ENCODE measurements around the gene RASSF3.
A peak's percentile ranks its signal among the peaks of the same experiment; 100 is the strongest.
"Not testable (repeated sequence)": the region's sequence is repeated elsewhere in the genome, so short reads cannot be mapped to it uniquely, and the experiment has no call there.

The RASSF3 gene

DNA sequence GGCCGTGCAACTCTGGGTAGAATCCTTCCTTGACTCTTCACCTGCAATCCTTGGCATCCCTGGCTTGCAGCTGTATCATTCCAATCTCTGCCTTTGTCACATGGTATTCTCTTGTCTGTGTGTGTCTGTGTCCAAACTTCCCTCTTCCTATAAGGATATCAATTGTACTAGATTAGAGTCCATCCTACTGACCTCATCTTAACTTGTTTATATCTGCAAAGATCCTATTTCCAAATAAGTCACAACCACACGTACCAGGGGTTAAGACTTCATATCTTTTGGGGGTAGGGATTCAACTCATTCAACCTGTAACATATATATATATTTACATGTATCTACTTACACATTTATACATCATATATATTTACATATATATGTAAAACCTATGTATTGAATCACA lies 29.6 kb upstream of the RASSF3 start:
- no peak for DNase-seq (ENCODE audit: low spot score in 2 of 2)
- Mint-ChIP-seq H3K4me3 (no peak overlapping the region), H3K27ac (ENCODE audit: low read depth) (no peak overlapping the region)

DNA sequence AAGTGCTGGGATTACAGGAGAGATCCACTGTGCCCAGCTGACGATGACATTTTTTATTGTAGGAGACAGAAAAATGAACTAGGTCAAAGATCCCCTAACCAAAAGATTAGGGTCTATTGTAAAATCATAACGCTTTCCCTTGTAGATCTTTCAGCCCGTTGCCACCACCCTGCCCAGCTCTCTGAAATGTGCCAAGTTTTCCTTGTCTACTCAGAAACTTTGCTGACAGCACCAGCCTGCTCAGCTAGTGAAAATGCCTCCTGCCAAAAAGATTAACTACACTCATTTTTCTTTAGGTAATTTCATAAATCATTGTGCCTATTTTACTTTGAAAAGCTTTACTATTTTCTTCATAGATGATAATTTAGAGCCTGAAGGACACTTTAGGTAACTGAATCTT lies 28.2 kb upstream of the RASSF3 start:
- H3K4me1 Mint-ChIP-seq = peaks cover 14% of the 10 kb centered on the region
- no peaks in the 10 kb centered on the region for H3K36me3 Mint-ChIP-seq (ENCODE audit: insufficient read depth)
- no peaks in the 10 kb centered on the region for H3K9me3 Mint-ChIP-seq
- no peak overlapping the region for H3K4me3 Mint-ChIP-seq
- no peak overlapping the region for H3K27ac Mint-ChIP-seq (ENCODE audit: low read depth)
- no peaks in the 10 kb centered on the region for H3K27me3 Mint-ChIP-seq
- DNase-seq (ENCODE audit: low spot score in 2 of 2) = no peak
- no peak for ATAC-seq (replicated peaks; ENCODE audit: extremely low read depth, poor library complexity, severe bottlenecking)

More for the DNA sequence above, 29.6 kb upstream of the RASSF3 start:
- H3K4me1 Mint-ChIP-seq = peaks cover 14% of the 10 kb centered on the region
- no peaks in the 10 kb centered on the region for H3K27me3 Mint-ChIP-seq
- no peaks in the 10 kb centered on the region for H3K36me3 Mint-ChIP-seq (ENCODE audit: insufficient read depth)
- H3K9me3 Mint-ChIP-seq = no peaks in the 10 kb centered on the region
- no peak for ATAC-seq (replicated peaks; ENCODE audit: extremely low read depth, poor library complexity, severe bottlenecking)

DNA sequence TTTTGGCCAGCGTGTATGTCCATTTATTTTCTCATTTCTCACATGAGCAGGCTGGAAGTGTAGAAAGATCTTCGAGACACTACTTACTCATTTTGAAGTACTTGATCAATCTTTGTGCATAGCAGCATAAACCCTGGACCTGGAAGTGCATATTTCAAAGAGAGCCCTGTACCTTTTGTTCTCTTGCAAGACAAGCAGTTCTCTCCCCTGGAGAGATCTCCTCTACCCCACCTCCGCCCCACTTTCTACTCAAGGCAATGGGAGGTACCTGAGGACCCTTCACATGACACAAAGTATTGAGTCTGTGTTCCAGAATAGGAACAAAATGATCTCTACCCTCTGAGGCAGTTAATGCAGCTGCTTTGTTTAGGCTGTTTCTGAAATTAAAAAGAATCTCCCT lies 27.4 kb upstream of the RASSF3 start:
- no peak overlapping the region for H3K27ac Mint-ChIP-seq (ENCODE audit: low read depth)
- DNase-seq (ENCODE audit: low spot score in 2 of 2) (no peak), ATAC-seq (replicated peaks; ENCODE audit: extremely low read depth, poor library complexity, severe bottlenecking) (no peak)
- no peaks in the 10 kb centered on the region for H3K9me3 Mint-ChIP-seq
- peaks cover 14% of the 10 kb centered on the region for H3K4me1 Mint-ChIP-seq
- no peaks in the 10 kb centered on the region for H3K27me3 Mint-ChIP-seq
- H3K36me3 Mint-ChIP-seq (ENCODE audit: insufficient read depth) = no peaks in the 10 kb centered on the region
- no peak overlapping the region for H3K4me3 Mint-ChIP-seq

DNA sequence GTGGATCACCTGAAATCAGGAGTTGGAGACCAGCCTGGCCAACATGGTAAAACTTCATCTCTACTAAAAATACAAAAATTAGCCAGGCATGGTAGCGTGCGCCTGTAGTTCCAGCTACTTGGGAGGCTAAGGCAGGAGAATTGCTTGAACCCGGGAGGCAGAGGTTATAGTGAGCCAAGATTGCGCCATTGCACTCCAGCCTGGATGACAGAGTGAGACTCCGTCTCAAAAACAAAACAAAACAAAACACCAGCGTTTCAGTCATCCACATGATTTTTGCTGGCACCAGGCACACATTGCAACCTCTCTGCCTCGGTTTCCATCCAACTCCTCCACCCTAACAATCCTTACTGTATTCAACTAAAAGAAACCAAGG lies 26.9 kb upstream of the RASSF3 start:
- not testable (repeated sequence) for ATAC-seq (replicated peaks; ENCODE audit: extremely low read depth, poor library complexity, severe bottlenecking); DNase-seq (ENCODE audit: low spot score in 2 of 2); H3K9me3 Mint-ChIP-seq; H3K27me3 Mint-ChIP-seq; H3K36me3 Mint-ChIP-seq (ENCODE audit: insufficient read depth)
- H3K27ac Mint-ChIP-seq (ENCODE audit: low read depth) = peak overlapping the region; percentile 8
- H3K4me1 Mint-ChIP-seq = peaks cover 14% of the 10 kb centered on the region
- peak overlapping the region; percentile 55 for H3K4me3 Mint-ChIP-seq

DNA sequence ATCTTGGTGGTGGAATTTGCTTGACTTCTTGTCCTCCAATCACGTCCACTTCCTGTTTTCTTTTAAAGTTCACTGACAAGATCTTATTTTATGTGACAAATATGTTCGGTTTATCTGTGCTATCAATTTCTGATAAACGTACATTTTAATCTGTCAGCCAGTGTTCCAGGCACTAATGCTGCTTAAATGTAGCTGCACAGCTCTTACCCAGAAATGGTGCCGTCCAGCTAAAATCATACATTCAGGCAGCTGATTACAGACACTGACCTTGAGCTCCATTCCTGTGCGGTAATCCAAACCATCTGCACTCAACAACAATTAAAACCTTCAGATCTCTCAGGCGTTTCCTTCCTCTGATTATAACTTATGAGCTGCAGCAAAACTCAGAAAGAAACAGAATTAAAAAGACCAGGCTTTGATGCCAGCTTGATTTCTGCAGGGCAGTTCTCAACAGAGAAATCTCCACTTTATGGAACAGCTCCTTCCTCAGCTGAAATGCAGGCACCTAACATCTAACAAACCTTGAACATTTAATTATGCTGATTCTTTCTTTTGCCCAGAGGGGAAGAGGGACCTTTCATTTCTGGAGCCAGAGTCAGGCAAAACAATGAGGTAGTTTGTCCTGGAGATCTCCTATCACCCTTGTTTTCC lies 26.4 kb upstream of the RASSF3 start:
- no peaks in the 10 kb centered on the region for H3K9me3 Mint-ChIP-seq
- H3K36me3 Mint-ChIP-seq (ENCODE audit: insufficient read depth) = no peaks in the 10 kb centered on the region
- peaks cover 14% of the 10 kb centered on the region for H3K4me1 Mint-ChIP-seq
- DNase-seq (ENCODE audit: low spot score in 2 of 2) (no peak), ATAC-seq (replicated peaks; ENCODE audit: extremely low read depth, poor library complexity, severe bottlenecking) (no peak)
- H3K27me3 Mint-ChIP-seq = no peaks in the 10 kb centered on the region
- peak overlapping the region; percentile 8 for H3K27ac Mint-ChIP-seq (ENCODE audit: low read depth)
- H3K4me3 Mint-ChIP-seq = peak overlapping the region; percentile 55

DNA sequence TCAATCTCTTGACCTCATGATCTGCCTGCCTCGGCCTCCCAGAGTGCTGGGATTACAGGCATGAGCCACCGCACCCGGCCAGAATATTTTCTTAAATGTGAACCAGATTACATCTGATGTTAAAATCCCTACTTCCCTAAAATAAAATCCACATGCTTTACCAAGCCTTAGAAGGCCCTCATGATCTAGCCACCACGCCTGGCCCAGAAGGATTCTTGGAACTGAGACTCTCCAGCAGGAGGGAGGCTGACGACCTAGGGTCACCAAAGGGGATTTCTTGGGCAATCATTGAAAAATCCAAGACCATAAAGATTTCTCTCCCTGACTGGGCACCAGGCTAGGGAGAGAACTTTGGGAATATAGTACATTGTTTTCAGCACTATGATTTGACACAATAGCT lies 25.2 kb upstream of the RASSF3 start:
- no peaks in the 10 kb centered on the region for H3K36me3 Mint-ChIP-seq (ENCODE audit: insufficient read depth)
- no peak for DNase-seq (ENCODE audit: low spot score in 2 of 2)
- H3K4me1 Mint-ChIP-seq = peaks cover 14% of the 10 kb centered on the region
- H3K27ac Mint-ChIP-seq (ENCODE audit: low read depth) = no peak overlapping the region
- H3K4me3 Mint-ChIP-seq = no peak overlapping the region
- no peaks in the 10 kb centered on the region for H3K27me3 Mint-ChIP-seq
- no peak for ATAC-seq (replicated peaks; ENCODE audit: extremely low read depth, poor library complexity, severe bottlenecking)
- no peaks in the 10 kb centered on the region for H3K9me3 Mint-ChIP-seq

DNA sequence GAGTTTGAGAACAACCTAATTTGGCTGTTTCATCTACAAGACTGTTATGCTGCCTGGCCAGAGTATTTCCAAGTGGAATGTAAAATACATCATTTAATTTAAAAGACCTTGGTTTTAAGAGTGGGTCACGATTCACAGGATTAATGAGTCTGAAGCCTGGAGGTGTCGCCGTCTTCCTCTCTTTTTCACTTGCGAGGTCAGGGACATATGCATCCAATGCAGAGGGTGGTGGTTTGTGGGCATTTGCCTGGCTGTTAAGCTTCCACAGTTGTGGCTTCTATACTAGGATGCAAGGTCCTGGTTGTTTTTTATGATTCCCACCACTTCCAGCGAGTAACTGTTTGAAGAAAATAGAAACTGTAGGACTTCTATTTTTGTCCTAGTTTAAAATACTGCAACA lies 22.8 kb upstream of the RASSF3 start:
- Mint-ChIP-seq H3K27me3 (no peaks in the 10 kb centered on the region), H3K36me3 (ENCODE audit: insufficient read depth) (no peaks in the 10 kb centered on the region), H3K4me1 (peaks cover 14% of the 10 kb centered on the region), H3K9me3 (no peaks in the 10 kb centered on the region), H3K27ac (ENCODE audit: low read depth) (no peak overlapping the region), H3K4me3 (no peak overlapping the region)
- DNase-seq (ENCODE audit: low spot score in 2 of 2) (no peak), ATAC-seq (replicated peaks; ENCODE audit: extremely low read depth, poor library complexity, severe bottlenecking) (no peak)

DNA sequence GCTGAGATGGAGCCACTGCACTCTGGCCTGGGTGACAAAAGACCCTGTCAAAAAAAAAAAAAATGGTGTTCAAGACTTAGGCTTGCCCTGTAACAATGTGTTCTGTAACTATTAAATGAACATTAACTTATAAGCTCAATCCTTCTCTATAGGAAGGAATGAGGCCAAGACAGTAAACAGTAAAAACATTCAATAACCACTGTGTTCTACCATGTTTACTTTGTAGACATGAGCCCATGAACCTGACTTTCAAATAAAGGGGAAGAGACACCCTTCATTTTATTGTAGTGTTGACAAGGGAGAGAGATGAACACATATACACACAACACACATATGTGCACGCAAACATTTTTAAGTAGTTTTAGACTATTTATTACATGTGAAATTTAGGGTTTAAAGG lies 20.1 kb upstream of the RASSF3 start:
- no peak overlapping the region for H3K27ac Mint-ChIP-seq (ENCODE audit: low read depth)
- DNase-seq (ENCODE audit: low spot score in 2 of 2) = no peak
- no peak for ATAC-seq (replicated peaks; ENCODE audit: extremely low read depth, poor library complexity, severe bottlenecking)
- H3K4me3 Mint-ChIP-seq = no peak overlapping the region
- H3K9me3 Mint-ChIP-seq = no peaks in the 10 kb centered on the region
- H3K36me3 Mint-ChIP-seq (ENCODE audit: insufficient read depth) = no peaks in the 10 kb centered on the region
- H3K27me3 Mint-ChIP-seq = no peaks in the 10 kb centered on the region
- peaks cover 2% of the 10 kb centered on the region for H3K4me1 Mint-ChIP-seq

DNA sequence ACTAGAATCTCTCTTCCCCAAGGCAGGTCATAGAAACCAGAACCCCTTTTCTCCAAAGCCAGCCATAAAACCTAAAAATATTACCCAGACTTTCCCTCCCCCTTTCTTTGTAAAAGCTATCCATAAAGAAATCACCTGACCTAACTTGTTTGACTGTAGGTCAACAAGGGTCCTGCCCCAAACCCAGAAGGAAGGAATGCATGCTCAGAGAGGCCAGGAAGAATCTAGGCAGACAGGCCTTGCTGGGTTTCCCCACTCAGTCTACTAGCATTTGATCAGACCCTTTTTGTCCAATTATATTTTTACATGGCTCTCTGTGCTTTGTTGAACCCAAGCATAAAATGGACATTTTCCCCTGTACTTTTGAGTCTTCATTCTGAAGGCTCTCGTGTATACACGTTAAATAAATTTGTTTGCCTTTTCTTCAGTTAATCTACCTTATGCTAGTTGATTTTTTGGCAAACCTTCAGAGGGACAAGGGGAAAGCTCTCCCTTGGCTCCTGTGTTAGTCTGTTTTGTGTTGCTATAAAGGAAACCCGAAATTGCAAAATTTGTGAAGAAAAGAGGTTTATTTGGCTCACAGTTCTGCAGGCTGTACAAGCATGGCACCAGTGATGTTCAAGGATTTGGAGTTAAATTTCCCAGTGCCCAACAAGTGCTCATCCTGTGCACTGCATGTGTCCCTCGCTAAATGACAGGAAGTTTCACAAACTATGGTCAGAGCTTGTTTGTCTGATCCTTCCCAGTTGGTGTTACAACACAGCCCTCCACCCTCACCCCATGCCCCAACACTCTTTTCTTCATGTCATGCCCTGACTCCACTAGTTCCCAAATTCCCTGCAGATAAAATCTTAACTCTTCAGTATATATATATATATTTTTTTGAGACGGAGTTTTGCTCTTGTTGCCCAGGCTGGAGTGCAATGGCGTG lies 14.2 kb upstream of the RASSF3 start:
- no peak for ATAC-seq (replicated peaks; ENCODE audit: extremely low read depth, poor library complexity, severe bottlenecking)
- H3K27me3 Mint-ChIP-seq = peaks cover 10% of the 10 kb centered on the region
- no peak overlapping the region for H3K4me3 Mint-ChIP-seq
- no peak overlapping the region for H3K27ac Mint-ChIP-seq (ENCODE audit: low read depth)
- peaks cover 21% of the 10 kb centered on the region for H3K4me1 Mint-ChIP-seq
- peaks cover 4% of the 10 kb centered on the region for H3K36me3 Mint-ChIP-seq (ENCODE audit: insufficient read depth)
- no peak for DNase-seq (ENCODE audit: low spot score in 2 of 2)
- H3K9me3 Mint-ChIP-seq = no peaks in the 10 kb centered on the region

DNA sequence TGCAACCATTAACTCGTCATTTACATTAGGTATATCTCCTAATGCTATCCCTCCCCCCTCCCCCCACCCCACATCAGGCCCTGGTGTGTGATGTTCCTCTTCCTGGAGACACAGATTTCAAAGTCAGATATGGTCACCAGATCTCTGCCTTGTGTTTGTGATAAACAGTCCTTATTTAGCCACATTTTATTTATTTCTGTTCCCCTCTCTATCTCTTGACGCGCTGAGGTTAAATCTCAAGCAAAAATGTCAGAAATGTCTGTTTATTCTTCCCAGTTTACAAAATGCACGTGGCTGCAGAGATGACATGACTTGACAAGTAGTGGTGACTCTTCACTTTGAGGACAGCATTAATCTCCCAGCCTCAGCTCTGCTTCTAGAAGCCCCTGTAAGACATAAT lies 11.5 kb upstream of the RASSF3 start:
- no peak overlapping the region for H3K27ac Mint-ChIP-seq (ENCODE audit: low read depth)
- H3K4me1 Mint-ChIP-seq = peaks cover 21% of the 10 kb centered on the region
- peak; percentile 25 for ATAC-seq (replicated peaks; ENCODE audit: extremely low read depth, poor library complexity, severe bottlenecking)

DNA sequence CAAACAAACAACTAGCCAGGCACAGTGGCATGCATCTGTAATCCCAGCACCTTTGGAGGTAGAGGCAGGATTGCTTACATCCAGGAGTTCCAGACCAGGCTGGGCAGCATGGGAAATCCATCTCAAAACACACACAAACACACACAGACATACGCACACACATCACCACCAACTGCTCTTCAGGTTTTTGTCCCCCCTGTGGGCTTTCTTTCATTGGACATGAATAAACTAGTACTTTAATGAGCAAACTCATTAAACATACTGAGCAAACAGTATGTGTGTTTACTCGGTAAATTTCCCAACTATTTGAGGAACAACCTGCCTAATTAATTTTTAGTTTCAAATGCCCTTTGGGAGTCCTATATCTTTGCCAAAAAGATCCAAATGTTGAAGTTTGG lies 10.1 kb upstream of the RASSF3 start:
- no peak overlapping the region for H3K4me3 Mint-ChIP-seq
- H3K9me3 Mint-ChIP-seq = no peaks in the 10 kb centered on the region
- no peak for ATAC-seq (replicated peaks; ENCODE audit: extremely low read depth, poor library complexity, severe bottlenecking)
- peaks cover 10% of the 10 kb centered on the region for H3K27me3 Mint-ChIP-seq
- H3K27ac Mint-ChIP-seq (ENCODE audit: low read depth) = no peak overlapping the region
- H3K4me1 Mint-ChIP-seq = peaks cover 19% of the 10 kb centered on the region
- no peak for DNase-seq (ENCODE audit: low spot score in 2 of 2)
- H3K36me3 Mint-ChIP-seq (ENCODE audit: insufficient read depth) = peaks cover 5% of the 10 kb centered on the region

More for the DNA sequence above, 11.5 kb upstream of the RASSF3 start:
- no peaks in the 10 kb centered on the region for H3K9me3 Mint-ChIP-seq
- peak overlapping the region; percentile 54 for H3K4me3 Mint-ChIP-seq
- DNase-seq (ENCODE audit: low spot score in 2 of 2) = no peak
- H3K27me3 Mint-ChIP-seq = peaks cover 10% of the 10 kb centered on the region
- H3K36me3 Mint-ChIP-seq (ENCODE audit: insufficient read depth) = peaks cover 5% of the 10 kb centered on the region

DNA sequence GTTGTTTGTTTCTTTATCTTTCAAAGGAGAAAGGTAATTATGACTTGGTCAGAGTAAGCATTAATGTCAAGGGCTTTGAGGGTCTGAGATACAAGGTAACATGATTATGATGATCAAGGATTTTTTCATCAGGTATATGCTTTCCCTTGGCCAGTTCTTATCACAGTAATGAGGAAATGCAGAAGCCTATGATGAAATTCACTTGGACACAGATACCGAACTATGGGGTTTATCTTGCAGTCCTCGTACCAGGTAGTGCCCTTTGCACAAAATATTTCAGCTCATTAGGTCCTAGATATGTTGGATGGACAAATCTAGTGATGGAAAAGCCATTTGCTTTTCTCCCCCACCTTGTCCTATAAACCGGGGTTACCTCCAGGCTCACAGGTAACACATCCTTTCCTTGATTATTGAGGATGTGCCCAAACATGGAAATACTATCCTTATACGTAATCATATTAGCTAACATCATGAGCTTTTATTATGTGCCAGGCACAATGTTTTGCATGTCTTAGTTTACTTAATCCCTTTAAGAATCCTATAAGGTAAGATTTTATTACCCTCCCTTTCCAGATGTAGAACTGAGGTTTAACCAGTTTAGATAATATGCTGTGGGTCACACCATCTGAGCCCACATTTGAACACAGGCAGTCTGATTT lies 7.0 kb upstream of the RASSF3 start:
- peaks cover 10% of the 10 kb centered on the region for H3K27me3 Mint-ChIP-seq
- no peaks in the 10 kb centered on the region for H3K9me3 Mint-ChIP-seq

More for the DNA sequence above, 7.0 kb upstream of the RASSF3 start:
- Mint-ChIP-seq H3K4me1 (peaks cover 12% of the 10 kb centered on the region), H3K36me3 (ENCODE audit: insufficient read depth) (peaks cover 5% of the 10 kb centered on the region), H3K4me3 (no peak overlapping the region), H3K27ac (ENCODE audit: low read depth) (no peak overlapping the region)
- no peak for ATAC-seq (replicated peaks; ENCODE audit: extremely low read depth, poor library complexity, severe bottlenecking)
- no peak for DNase-seq (ENCODE audit: low spot score in 2 of 2)
